ENCODE results near the gene ETV6.

- TF ChIP-seq CTCF (IDR thresholded peaks at IDR 0.05; ENCODE audit: control extremely low read depth in 1 of 3, insufficient read depth in 1 of 3, low read depth in 1 of 3, low read length in 3 of 3) (no peak), BACH1 (IDR thresholded peaks at IDR 0.05; ENCODE audit: low read length) (no peak), BRCA1 (IDR thresholded peaks at IDR 0.05; ENCODE audit: low read depth, low read length) (no peak), HDAC6 (IDR thresholded peaks at IDR 0.05; ENCODE audit: low read depth, low read length) (no peak), YY1 (IDR thresholded peaks at IDR 0.05; ENCODE audit: low read depth, low read length) (no peak), GABPA (IDR thresholded peaks at IDR 0.05; ENCODE audit: borderline replicate concordance, insufficient read depth, low read length) (no peak), EZH2 (IDR thresholded peaks at IDR 0.05; ENCODE audit: low read depth, low read length, severe bottlenecking) (no peak), KDM1A (IDR thresholded peaks at IDR 0.05; ENCODE audit: borderline replicate concordance, low read length) (no peak), RFX5 (IDR thresholded peaks at IDR 0.05; ENCODE audit: borderline replicate concordance, low read depth, low read length) (no peak), SUZ12 (IDR thresholded peaks at IDR 0.05; ENCODE audit: low read length) (no peak), POLR2A (IDR thresholded peaks at IDR 0.05; ENCODE audit: control extremely low read depth in 1 of 2, low read depth in 2 of 2, low read length in 2 of 2) (no peak), ZNF274 (IDR thresholded peaks at IDR 0.05; ENCODE audit: borderline replicate concordance, extremely low read depth, low read length) (no peak)
Observed at GRCh38 chr12:11811008-11811407, 161.5 kb downstream of the ETV6 start.

Data from H1 (cell line).